GM10266 (cell line): ENCODE measurements around the gene RMND1.

Source experiments
- DNase-seq: peaks from one replicate; pipeline ENCODE4 v3.0.0; 2012; ENCODE audit errors: extremely low spot score
- CTCF ChIP-seq: IDR thresholded peaks from 2 replicates; pipeline ENCODE4 v1.5.1; 2012; ENCODE audit warnings: mild to moderate bottlenecking, low read depth; ENCODE audit not compliant: control insufficient read depth, insufficient read depth; ENCODE audit errors: missing control alignments

Gene RMND1

GRCh38 chr6:151493804-151494234 is 41.9 kb upstream of the RMND1 start, which contains the start of gene CCDC170:
CCDC170 (plus strand) TSS chr6:151494017; CDS start chr6:151494129, 112 bp downstream.
- no peak for TF ChIP-seq CTCF
- no peak for DNase-seq

GRCh38 chr6:151493161-151493803 is 41.4 kb upstream of the RMND1 start:
- no peak for DNase-seq
- TF ChIP-seq CTCF, result no peak

- no peak for DNase-seq
- TF ChIP-seq CTCF, result no peak
Observed at GRCh38 chr6:151490996-151491395, 39.1 kb upstream of the RMND1 start.

GRCh38 chr6:151488226-151488625 is 36.3 kb upstream of the RMND1 start:
- no peak for TF ChIP-seq CTCF
- no peak for DNase-seq

GRCh38 chr6:151483994-151484393 is 32.1 kb upstream of the RMND1 start:
- TF ChIP-seq CTCF, result no peak
- no peak for DNase-seq

GRCh38 chr6:151482290-151482689 is 30.4 kb upstream of the RMND1 start:
- TF ChIP-seq CTCF, result no peak
- DNase-seq, result peak; percentile 34

GRCh38 chr6:151481786-151482185 is 29.9 kb upstream of the RMND1 start:
- TF ChIP-seq CTCF, result no peak
- DNase-seq, result no peak
